ENCODE data around the gene INO80.
"Not testable (repeated sequence)": the region's sequence is repeated elsewhere in the genome, so short reads cannot be mapped to it uniquely, and the experiment has no call there.

The INO80 gene

GRCh38 chr15:41085029-41085428 is 31.1 kb downstream of the INO80 start:
- H3K4me1 ChIP-seq (ENCODE audit: control insufficient read depth in 1 of 2, insufficient read depth in 1 of 2, low read depth in 1 of 2, low read length in 1 of 2) = peaks cover 0 to under 1% of the 10 kb centered on the region in 2 experiments
- no peaks in the 10 kb centered on the region for H3K27me3 ChIP-seq
- peaks cover 85% of the 10 kb centered on the region for H3K36me3 ChIP-seq
- H3K4me3 ChIP-seq (ENCODE audit: low read depth in 1 of 2, low read length in 1 of 2) = no peak overlapping the region
- no peak overlapping the region for H3K27ac ChIP-seq
- H3K9me3 ChIP-seq = no peaks in the 10 kb centered on the region
- TF ChIP-seq CTCF (IDR thresholded peaks at IDR 0.05) = no peak

DNA sequence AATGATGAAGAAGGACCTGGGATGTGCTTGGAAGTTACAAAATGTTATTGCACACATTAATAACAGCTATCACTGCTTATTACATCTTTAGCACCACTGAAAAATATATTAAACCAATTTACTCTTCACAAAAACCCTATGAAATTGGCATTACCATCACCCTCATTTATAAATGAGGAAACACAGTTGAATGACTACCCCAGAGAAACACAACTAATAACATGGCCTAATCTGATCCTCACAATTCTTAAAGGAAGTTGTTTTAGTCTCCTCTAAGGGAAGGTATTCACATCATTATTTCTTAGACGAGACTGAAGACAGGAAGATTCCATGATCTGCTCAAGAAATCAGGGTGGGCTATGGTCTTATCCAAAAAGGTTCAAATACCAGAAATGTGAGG is 35.9 kb downstream of the INO80 start:
- no peak overlapping the region for H3K4me3 ChIP-seq (ENCODE audit: low read depth in 1 of 2, low read length in 1 of 2)
- H3K27ac ChIP-seq = peak overlapping the region; percentile 7
- TF ChIP-seq CTCF (IDR thresholded peaks at IDR 0.05) = no peak
- no peaks in the 10 kb centered on the region for H3K9me3 ChIP-seq
- peaks cover 84% of the 10 kb centered on the region for H3K36me3 ChIP-seq
- H3K27me3 ChIP-seq = no peaks in the 10 kb centered on the region
- H3K4me1 ChIP-seq (ENCODE audit: control insufficient read depth in 1 of 2, insufficient read depth in 1 of 2, low read depth in 1 of 2, low read length in 1 of 2) = peaks cover 10 to 14% of the 10 kb centered on the region in 2 experiments

DNA sequence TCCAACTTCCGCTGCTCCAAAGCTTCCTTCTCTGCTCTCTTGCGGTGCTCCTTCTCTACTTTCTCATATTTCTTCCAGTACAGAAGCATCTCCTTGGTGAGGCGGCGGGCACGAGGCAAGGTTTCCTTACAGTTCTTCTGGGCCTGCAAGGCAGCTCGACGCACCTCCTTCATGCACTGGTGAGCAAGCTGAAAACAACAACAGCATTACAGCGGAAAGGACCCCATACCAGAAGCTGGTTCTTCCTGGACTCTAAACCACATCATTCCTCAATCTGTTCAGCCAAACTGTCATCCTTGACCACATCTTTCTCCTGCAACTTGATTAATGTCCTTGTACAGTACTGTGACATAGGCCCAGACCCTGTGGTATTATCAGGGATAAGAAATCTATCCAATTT is 36.4 kb downstream of the INO80 start:
- peak overlapping the region; percentile 7 for H3K27ac ChIP-seq
- H3K4me3 ChIP-seq (ENCODE audit: low read depth in 1 of 2, low read length in 1 of 2) = no peak overlapping the region
- peaks cover 83% of the 10 kb centered on the region for H3K36me3 ChIP-seq

GRCh38 chr15:41078879-41079278 is 37.2 kb downstream of the INO80 start:
- not testable (repeated sequence) for H3K4me3 ChIP-seq (ENCODE audit: low read depth in 1 of 2, low read length in 1 of 2); H3K27me3 ChIP-seq; H3K9me3 ChIP-seq
- H3K4me1 ChIP-seq (ENCODE audit: control insufficient read depth in 1 of 2, insufficient read depth in 1 of 2, low read depth in 1 of 2, low read length in 1 of 2) = peaks cover 10 to 14% of the 10 kb centered on the region in 2 experiments
- H3K27ac ChIP-seq = peak overlapping the region; percentile 7
- H3K36me3 ChIP-seq = peaks cover 83% of the 10 kb centered on the region

More for the DNA sequence above, 36.4 kb downstream of the INO80 start:
- Histone ChIP-seq H3K4me1 (ENCODE audit: control insufficient read depth in 1 of 2, insufficient read depth in 1 of 2, low read depth in 1 of 2, low read length in 1 of 2) (peaks cover 10 to 14% of the 10 kb centered on the region in 2 experiments), H3K9me3 (no peaks in the 10 kb centered on the region), H3K27me3 (no peaks in the 10 kb centered on the region)
- no peak for TF ChIP-seq CTCF (IDR thresholded peaks at IDR 0.05)

GRCh38 chr15:41078125-41078524 is 38.0 kb downstream of the INO80 start:
- Histone ChIP-seq H3K27ac (no peak overlapping the region), H3K27me3 (no peaks in the 10 kb centered on the region), H3K36me3 (peaks cover 87% of the 10 kb centered on the region), H3K9me3 (no peaks in the 10 kb centered on the region), H3K4me1 (ENCODE audit: control insufficient read depth in 1 of 2, insufficient read depth in 1 of 2, low read depth in 1 of 2, low read length in 1 of 2) (peaks cover 10 to 14% of the 10 kb centered on the region in 2 experiments), H3K4me3 (ENCODE audit: low read depth in 1 of 2, low read length in 1 of 2) (no peak overlapping the region)
- no peak for TF ChIP-seq CTCF (IDR thresholded peaks at IDR 0.05)

- no peak for TF ChIP-seq CTCF (IDR thresholded peaks at IDR 0.05)
- Histone ChIP-seq H3K9me3 (no peaks in the 10 kb centered on the region), H3K4me1 (ENCODE audit: control insufficient read depth in 1 of 2, insufficient read depth in 1 of 2, low read depth in 1 of 2, low read length in 1 of 2) (no peaks in the 10 kb centered on the region), H3K27ac (no peak overlapping the region), H3K27me3 (no peaks in the 10 kb centered on the region), H3K36me3 (peaks cover 88% of the 10 kb centered on the region), H3K4me3 (ENCODE audit: low read depth in 1 of 2, low read length in 1 of 2) (no peak overlapping the region)
Measured at GRCh38 chr15:41073028-41073427, 43.1 kb downstream of the INO80 start.
